Kidney (tissue), 14 donors: ENCODE measurements around the gene PCDHGB7. TPM values are rescaled to one million over a fixed set of nuclear protein-coding genes. Genes with fewer than 3 reads are reported as not detected.

Experiments used
- DNase-seq, 5 donors: peaks; one replicate each; pipeline ENCODE4 v3.0.0-alpha.2; 2013 to 2020
- FAIRE-seq: peaks from 2 replicates; lab custom pipeline; 2012; peaks lifted over from hg19 to GRCh38; lab: Jason Lieb, UNC
- H3K27ac ChIP-seq, 2 donors: one replicate each; pipeline ENCODE4 v1.7.0; 2013; ENCODE audit warnings: low read depth in 2 of 2, low read length in 2 of 2, inconsistent platforms in 1 of 2
- H3K27me3 ChIP-seq: one replicate; pipeline ENCODE4 v1.7.1; 2013; ENCODE audit warnings: low read length, inconsistent platforms; ENCODE audit not compliant: control insufficient read depth, insufficient read depth
- H3K36me3 ChIP-seq, 3 donors: one replicate each; pipeline versions ENCODE4 v1.7.0 to v1.7.1; 2013; ENCODE audit warnings: low read length in 3 of 3, control low read depth in 1 of 3, inconsistent platforms in 1 of 3; ENCODE audit not compliant: insufficient read depth in 3 of 3, control insufficient read depth in 2 of 3
- H3K4me1 ChIP-seq, 3 donors: one replicate each; pipeline versions ENCODE4 v1.7.0 to v1.7.1; 2013; ENCODE audit warnings: low read length in 3 of 3, inconsistent platforms in 1 of 3, low read depth in 1 of 3; ENCODE audit not compliant: control insufficient read depth in 2 of 3, insufficient read depth in 2 of 3
- H3K4me3 ChIP-seq, 3 donors: one replicate each; pipeline versions ENCODE4 v1.7.0 to v1.8.1; 2013; ENCODE audit warnings: low read length in 3 of 3, control low read depth in 1 of 3, inconsistent platforms in 1 of 3
- H3K9ac ChIP-seq, 3 donors: one replicate each; pipeline versions ENCODE4 v1.7.0 to v1.7.1; 2013; ENCODE audit warnings: low read length in 3 of 3, control low read depth in 1 of 3, inconsistent platforms in 1 of 3
- H3K9me3 ChIP-seq, 3 donors: one replicate each; pipeline versions ENCODE4 v1.7.0 to v1.7.1; 2013; ENCODE audit warnings: low read length in 3 of 3, control low read depth in 1 of 3, inconsistent platforms in 1 of 3; ENCODE audit not compliant: control insufficient read depth in 2 of 3, insufficient read depth in 1 of 3
- intact Hi-C: fragments of 100-400 bp; cut with DNase I; formaldehyde crosslinking; loops from one replicate; pipeline ENCODE4 v1.11.1; 2022
- polyA plus RNA-seq: library from polyadenylated mRNA; stranded (reverse); fragments of 350-450 nt; fragmentation: Illumina TruSeq; extraction: RNeasy Lipid Tissue Mini Kit (QIAGEN cat#74804); gene quantifications from one replicate; pipeline ENCODE4 v1.2.3, GENCODE V29; 2014; ENCODE audit warnings: low read depth, low replicate concordance; ENCODE audit not compliant: insufficient read depth
- total RNA-seq: library from RNA; stranded (reverse); fragmentation: NEBNext Ultra II Directional; extraction: Animal tissue kit (Norgen Biotek cat#: 25700); gene quantifications from one replicate; pipeline ENCODE4 v1.2.1, GENCODE V29; 2021
- TF ChIP-seq, protein P1 (sequence below): IDR thresholded peaks from 3 replicates; pipeline ENCODE4 v1.5.1; 2012; ENCODE audit warnings: mild to moderate bottlenecking, moderate library complexity, borderline replicate concordance; ENCODE audit not compliant: insufficient read depth; ENCODE audit errors: extremely low read depth
- donor health status: control.
- donor health status: control.
- donor health status: control.
- donor health status: control.
- donor health status: control.
- donor health status: DM: yes; HTN: yes; CAD: no.
- donor health status: Normal renal cell carcinoma (clear cell type).

The PCDHGB7 gene
- total and polyA plus RNA-seq, 2 donors from 2014 or later = 1.0 to 15.1 TPM

DNA sequence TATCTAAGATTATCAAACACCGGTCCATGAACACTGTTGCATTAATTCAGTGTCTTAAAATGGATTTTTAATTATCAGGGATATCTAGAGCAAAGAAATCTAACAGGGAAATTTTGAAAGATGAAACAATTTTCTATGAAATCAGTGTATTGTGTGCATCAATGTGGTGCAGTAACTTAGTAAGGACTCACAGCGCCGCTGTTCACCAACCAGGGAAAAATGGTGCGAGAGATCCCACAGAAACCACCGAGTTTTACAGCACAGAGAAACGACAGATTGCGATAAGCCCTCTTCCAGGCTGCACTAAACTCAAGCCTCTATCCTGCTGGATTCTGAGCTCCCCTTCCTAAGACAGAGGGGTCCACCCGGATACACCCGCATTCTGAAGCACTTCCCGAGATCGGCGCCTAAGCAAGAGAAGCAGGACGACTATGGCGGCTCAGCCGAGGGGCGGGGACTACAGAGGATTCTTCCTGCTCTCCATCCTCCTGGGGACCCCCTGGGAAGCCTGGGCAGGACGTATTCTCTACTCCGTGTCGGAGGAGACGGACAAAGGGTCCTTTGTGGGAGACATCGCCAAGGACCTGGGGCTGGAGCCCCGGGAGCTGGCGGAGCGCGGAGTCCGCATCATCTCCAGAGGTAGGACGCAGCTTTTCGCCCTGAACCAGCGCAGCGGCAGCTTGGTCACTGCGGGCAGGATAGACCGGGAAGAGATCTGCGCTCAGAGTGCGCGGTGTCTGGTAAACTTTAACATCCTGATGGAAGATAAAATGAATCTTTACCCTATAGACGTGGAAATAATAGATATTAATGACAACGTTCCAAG is 34.8 kb upstream of the PCDHGB7 start, which contains the start of gene PCDHGA7:
Gene PCDHGA7, plus strand, starts transcription at position 274 of the 826 bp plus-strand sequence. Its CDS starts 158 bp downstream, at position 432.
- FAIRE-seq = no peak
- H3K36me3 ChIP-seq = no peaks in the 10 kb centered on the region
- intact Hi-C loops = no loop called here
- H3K27me3 ChIP-seq = no peaks in the 10 kb centered on the region
- TF ChIP-seq, protein P1, sequence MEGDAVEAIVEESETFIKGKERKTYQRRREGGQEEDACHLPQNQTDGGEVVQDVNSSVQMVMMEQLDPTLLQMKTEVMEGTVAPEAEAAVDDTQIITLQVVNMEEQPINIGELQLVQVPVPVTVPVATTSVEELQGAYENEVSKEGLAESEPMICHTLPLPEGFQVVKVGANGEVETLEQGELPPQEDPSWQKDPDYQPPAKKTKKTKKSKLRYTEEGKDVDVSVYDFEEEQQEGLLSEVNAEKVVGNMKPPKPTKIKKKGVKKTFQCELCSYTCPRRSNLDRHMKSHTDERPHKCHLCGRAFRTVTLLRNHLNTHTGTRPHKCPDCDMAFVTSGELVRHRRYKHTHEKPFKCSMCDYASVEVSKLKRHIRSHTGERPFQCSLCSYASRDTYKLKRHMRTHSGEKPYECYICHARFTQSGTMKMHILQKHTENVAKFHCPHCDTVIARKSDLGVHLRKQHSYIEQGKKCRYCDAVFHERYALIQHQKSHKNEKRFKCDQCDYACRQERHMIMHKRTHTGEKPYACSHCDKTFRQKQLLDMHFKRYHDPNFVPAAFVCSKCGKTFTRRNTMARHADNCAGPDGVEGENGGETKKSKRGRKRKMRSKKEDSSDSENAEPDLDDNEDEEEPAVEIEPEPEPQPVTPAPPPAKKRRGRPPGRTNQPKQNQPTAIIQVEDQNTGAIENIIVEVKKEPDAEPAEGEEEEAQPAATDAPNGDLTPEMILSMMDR = peak; percentile 18
- H3K4me3 ChIP-seq = peak within 1 kb of the TSS; percentile 14 to 43 (median 30)
- peaks cover 4 to 60% (median 10%) of the 10 kb centered on the region in 3 donors for H3K9me3 ChIP-seq
- peak within 1 kb of the TSS in 1 of 3 donors; percentile 24 for H3K9ac ChIP-seq
- H3K27ac ChIP-seq = no peak within 1 kb of the TSS
- no peak for DNase-seq
- H3K4me1 ChIP-seq = no peaks in the 10 kb centered on the region

DNA sequence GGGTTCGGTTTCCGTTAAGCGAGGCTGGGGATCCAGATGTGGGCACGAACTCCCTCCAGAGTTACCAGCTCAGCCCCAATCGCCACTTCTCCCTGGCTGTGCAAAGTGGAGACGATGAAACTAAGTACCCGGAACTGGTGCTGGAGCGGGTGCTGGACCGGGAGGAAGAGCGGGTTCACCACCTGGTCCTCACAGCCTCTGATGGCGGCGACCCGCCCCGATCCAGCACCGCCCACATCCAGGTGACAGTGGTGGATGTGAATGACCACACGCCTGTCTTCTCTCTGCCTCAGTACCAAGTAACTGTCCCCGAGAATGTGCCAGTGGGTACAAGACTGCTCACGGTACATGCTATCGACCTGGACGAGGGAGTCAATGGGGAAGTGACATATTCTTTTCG is 34.1 kb upstream of the PCDHGB7 start:
- intact Hi-C loops = no loop called here

DNA sequence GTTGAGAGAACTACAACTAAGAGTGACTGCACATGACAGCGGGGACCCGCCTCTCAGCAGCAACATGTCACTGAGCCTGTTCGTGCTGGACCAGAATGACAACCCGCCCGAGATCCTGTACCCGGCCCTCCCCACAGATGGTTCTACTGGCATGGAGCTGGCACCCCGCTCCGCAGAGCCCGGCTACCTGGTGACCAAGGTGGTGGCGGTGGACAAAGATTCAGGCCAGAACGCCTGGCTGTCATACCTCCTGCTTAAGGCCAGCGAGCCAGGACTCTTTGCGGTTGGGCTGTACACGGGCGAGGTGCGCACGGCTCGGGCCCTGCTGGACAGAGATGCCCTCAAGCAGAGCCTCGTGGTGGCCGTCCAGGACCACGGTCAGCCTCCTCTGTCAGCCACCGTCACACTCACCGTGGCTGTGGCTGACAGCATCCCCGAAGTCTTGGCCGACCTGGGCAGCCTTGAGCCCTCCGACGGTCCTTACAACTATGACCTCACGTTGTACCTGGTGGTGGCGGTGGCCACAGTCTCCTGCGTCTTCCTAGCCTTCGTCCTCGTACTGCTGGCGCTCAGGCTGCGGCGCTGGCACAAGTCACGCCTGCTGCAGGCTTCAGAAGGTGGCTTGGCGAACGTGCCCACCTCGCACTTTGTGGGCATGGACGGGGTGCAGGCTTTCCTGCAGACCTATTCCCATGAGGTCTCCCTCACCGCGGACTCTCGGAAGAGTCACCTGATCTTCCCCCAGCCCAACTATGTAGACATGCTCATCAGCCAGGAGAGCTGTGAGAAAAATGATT is 32.8 kb upstream of the PCDHGB7 start:
- TF ChIP-seq, protein P1 = no peak
- Histone ChIP-seq H3K9ac (no peak overlapping the region), H3K27ac (no peak overlapping the region), H3K27me3 (no peaks in the 10 kb centered on the region), H3K4me1 (no peaks in the 10 kb centered on the region), H3K4me3 (no peak overlapping the region), H3K9me3 (peaks cover 6 to 65% (median 17%) of the 10 kb centered on the region in 3 donors), H3K36me3 (no peaks in the 10 kb centered on the region)
- FAIRE-seq (no peak), DNase-seq (peak in 1 of 5 donors; percentile 61)
- intact Hi-C loops = no loop called here

More for the DNA sequence above, 34.1 kb upstream of the PCDHGB7 start:
- H3K9ac ChIP-seq = no peak overlapping the region
- H3K4me3 ChIP-seq = peak overlapping the region in 2 of 3 donors; percentile 3 to 43
- H3K27me3 ChIP-seq = no peaks in the 10 kb centered on the region
- H3K36me3 ChIP-seq = no peaks in the 10 kb centered on the region
- peaks cover 4 to 62% (median 13%) of the 10 kb centered on the region in 3 donors for H3K9me3 ChIP-seq
- H3K27ac ChIP-seq = no peak overlapping the region
- TF ChIP-seq, protein P1 = no peak
- H3K4me1 ChIP-seq = no peaks in the 10 kb centered on the region
- FAIRE-seq = no peak
- no peak for DNase-seq
